Panc1 (cell line): Measurements from ENCODE around the gene ATRNL1.

Source experiments
- POLR2AphosphoS5 ChIP-seq: IDR thresholded peaks from 2 replicates; pipeline ENCODE4 v1.6.1; 2012; ENCODE audit warnings: mild to moderate bottlenecking, low read depth, low read length, moderate library complexity
- TF ChIP-seq, protein P1 (sequence below): fragments of 450-650 bp; IDR thresholded peaks from 2 replicates; pipeline ENCODE4 v1.5.1; 2017; ENCODE audit warnings: mild to moderate bottlenecking

DNA sequence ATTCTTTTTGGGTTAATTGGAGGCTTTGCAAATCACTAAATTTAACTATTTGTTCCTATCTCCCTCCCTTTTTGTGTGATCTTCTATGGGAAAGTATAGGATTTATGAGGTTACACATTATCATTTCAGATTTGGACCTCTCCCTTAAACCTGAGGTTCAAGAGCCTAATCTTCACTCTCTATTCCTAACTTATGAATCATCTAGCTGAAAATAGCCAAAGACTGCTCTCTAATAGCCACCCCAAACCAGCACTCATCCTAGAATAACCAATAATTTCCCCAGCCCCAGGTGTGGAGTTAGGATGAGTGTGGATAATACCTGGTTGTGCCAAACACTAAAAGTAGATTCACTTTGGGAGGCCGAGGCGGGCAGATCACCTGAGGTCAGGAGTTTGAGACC is 680.7 kb downstream of the ATRNL1 start:
- TF ChIP-seq, protein P1, sequence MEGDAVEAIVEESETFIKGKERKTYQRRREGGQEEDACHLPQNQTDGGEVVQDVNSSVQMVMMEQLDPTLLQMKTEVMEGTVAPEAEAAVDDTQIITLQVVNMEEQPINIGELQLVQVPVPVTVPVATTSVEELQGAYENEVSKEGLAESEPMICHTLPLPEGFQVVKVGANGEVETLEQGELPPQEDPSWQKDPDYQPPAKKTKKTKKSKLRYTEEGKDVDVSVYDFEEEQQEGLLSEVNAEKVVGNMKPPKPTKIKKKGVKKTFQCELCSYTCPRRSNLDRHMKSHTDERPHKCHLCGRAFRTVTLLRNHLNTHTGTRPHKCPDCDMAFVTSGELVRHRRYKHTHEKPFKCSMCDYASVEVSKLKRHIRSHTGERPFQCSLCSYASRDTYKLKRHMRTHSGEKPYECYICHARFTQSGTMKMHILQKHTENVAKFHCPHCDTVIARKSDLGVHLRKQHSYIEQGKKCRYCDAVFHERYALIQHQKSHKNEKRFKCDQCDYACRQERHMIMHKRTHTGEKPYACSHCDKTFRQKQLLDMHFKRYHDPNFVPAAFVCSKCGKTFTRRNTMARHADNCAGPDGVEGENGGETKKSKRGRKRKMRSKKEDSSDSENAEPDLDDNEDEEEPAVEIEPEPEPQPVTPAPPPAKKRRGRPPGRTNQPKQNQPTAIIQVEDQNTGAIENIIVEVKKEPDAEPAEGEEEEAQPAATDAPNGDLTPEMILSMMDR, result no peak
- TF ChIP-seq POLR2AphosphoS5, result no peak
